AG20443 (cell line): ENCODE data around the gene RAMP3.
"Not testable (repeated sequence)": the region's sequence is repeated elsewhere in the genome, so short reads cannot be mapped to it uniquely, and the experiment has no call there.

Experiments used
- DNase-seq: peaks from one replicate; pipeline ENCODE4 v3.0.0; 2012; ENCODE audit warnings: low spot score, mixed read lengths

The RAMP3 gene

DNA sequence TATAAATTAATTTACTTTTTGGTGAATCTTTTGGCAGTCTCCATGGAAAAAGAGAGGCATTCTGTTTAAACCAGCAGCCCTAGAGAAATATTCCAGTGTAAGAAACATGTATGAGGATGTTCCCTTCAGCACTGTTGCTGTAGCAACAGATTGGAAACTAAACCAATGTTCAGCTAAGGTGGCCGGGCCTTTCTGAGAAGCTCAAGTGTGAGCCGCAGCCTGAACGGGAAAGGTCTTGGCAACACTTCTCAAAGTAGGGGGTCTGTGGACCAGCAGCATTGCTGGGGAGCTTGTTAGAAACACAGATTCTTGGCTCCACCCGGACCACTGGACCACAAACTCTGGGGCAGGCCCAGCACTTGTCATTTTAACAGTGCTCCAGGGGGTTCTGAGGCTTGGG is 36.2 kb downstream of the RAMP3 start:
- no peak for DNase-seq

DNA sequence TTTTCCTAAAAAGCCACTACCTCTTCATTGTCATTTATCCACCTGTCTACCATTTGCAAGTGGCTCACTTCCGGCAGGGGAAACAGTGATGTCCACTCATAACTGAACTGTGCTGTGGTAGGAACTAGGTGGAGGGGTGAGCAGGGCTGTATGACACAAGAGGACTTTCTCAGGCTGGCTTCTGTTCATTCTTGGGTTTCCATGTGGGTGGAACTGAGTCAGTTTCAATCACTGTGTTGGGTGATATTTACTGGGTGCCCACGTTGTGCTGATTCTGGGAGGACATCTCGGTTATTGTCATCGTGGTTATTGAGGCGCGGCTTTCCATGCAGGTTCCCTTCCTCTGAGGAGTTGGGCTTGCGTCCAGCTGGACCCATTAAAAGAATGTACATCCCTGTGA is 38.8 kb downstream of the RAMP3 start:
- DNase-seq, result no peak

DNA sequence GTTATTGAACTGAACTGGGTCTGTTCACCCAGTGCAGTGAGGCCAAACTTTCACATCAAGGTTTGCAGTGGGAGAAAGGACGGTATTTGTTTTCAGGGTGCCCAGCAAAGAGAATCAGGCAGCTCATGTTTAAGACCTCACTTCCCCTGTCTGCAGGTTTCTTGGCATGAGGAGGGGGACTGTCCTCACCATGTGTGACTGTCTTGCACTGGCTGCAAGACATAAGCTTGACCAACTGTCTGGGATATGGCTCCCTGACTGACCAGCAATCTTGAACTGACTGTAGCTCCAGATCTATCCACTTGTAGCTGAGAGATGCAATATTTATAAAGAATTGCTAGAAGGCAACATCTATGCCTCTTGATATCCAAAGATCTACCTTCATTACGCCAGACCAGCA is 39.9 kb downstream of the RAMP3 start:
- no peak for DNase-seq

DNA sequence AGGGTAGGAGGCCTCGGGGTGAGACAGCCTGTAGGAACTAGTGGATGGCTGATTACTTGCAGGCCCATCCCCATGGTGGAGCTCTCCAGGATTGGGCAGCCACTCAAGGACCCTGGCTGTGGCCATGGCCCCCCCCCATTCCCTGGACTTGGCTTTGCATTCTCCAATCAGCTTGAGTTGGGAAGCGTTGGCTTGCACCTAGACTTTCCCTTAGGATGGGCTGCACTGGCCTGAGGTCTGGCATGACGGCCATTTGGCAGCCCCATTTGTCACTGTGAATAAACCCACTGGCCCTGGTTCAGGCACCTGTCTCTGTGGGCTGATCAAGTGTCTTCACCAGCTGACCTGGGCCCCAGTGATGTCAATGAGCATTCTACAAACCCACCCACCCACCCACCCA is 41.4 kb downstream of the RAMP3 start:
- DNase-seq, result no peak

DNA sequence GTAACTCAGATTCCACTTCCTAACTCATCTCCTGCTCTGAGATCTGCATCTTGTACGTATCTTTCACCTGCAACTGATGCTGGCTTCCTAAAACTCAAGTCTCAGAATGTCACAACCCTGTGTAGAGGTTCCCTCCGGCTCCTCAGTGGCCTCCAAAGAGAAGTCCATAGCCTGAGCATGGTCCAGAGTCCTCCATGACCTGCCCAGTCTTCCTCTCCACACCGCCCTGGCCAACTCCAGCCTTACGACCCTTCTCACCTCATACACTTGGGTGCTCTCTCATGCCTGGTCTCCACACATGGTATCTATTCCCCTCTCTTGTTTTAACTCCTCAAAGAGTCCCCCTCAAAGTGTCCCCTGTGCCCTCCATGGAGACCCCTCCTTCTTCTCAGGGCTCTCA is 41.9 kb downstream of the RAMP3 start:
- DNase-seq, result no peak

DNA sequence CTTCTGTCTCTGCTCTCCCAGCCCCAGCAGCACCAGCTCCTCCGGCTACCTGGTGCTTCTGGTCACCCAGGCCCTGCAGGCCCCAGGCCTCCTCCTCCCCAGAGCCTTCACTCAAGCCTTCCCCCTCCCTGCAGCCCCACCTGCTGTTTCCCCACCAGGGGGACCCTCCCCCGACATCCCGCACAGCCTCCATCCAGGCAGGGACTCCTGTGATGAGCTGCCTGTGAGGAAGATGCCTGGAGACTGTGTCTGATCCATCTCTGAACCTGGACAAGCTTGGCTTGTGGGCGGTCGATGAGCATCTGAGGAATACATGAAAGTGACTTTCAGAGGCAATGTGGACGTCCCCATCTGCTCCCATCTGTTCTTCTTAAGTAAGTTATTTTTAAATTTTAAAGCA is 45.0 kb downstream of the RAMP3 start:
- no peak for DNase-seq

DNA sequence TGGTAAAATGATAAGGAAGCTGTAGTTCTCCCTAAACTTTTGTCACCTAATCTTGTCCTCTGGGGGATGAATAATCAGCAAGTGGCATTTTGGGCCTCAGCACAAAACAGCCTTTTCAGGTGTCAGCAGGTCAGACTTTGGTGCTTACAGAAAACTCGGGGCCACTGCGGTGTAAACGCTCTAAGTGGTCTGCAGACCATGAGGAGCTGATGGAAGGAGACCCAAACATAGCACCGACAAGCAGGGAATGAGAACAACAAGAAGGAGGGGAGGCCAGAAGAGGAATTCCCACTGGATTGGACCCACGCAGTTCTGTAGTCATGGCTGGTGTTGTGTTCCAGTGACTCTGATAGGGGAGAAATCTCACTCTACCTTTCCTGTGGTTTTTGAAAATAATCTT is 45.4 kb downstream of the RAMP3 start:
- no peak for DNase-seq

DNA sequence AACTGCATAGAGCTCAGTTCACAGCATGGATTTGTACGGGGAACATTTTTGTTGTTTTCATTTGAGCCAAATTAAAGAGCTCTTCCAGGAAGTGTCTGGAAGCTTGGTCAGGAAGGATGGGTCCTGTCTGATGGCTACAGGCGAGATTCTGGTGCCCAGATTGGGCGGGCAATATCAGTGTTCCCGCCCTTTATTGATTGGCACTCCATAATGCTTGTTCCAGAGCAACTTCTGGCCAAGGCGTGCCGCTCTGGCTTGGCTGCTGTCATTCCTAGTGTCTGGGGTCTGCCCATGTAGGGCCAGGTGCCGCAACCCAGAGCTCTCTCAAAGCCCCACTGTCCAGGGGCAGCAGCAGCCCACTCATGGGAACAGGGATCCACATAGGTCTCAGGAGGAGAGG is 45.9 kb downstream of the RAMP3 start:
- no peak for DNase-seq

DNA sequence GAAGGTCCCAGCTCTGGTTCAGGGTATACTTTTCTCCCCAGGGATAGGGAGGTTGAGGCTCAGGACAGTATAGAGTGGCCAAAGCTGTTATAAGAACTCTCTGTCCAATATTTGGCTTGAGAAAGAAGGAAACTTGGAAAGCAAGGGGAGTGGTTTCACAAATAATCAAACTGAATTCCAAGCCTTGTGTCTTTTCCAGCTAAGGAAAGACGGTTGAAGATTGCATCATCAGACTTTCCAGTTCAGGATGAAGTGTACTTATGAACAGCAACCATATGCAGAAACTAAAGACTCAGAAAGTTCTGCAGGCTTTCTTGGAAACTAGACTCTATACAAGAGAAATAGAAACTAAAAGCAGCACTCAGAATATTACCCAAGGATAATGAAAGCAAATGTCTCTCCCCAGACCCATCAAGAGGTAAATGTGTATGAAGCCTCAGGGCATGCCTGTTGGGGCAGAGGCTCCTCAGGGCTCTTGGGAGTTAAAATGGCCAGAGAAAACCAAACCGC is 46.4 kb downstream of the RAMP3 start:
- DNase-seq, result peak; percentile 60

DNA sequence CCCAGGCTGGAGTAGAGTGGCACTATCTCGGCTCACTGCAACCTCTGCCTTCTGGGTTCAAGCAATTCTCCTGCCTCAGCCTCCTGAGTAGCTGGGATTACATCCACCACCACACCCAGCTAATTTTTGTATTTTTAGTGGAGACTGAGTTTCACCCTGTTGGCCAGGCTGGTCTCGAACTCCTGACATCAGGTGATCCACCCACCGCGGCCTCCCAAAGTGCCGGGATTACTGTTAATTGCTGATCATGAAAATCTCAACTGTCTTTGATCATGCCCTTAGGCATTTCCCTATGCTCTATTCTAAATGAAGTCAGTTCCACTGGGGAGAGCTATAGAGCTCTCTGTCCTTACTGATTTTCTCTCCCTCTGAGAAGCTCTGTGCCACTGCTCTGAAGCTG is 48.7 kb downstream of the RAMP3 start:
- not testable (repeated sequence) for DNase-seq

DNA sequence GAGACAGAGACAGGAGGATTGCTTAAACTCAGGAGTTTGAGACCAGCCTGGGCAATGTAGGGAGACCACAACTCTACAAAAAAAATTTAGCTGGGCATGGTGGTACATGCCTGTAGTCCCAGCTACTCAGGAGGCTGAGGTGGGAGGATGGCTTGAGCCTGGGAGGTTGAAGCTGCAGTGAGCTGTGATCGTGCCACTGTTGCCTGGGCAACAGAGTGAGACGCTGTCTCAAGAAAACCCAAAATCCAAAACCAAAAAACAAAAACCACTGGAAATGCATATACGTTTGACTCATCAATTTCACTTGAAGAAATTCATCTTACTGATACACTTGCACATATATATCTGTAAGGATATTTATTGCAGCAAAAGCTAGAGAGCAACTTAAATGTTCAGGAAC is 52.3 kb downstream of the RAMP3 start:
- DNase-seq, result not testable (repeated sequence)

DNA sequence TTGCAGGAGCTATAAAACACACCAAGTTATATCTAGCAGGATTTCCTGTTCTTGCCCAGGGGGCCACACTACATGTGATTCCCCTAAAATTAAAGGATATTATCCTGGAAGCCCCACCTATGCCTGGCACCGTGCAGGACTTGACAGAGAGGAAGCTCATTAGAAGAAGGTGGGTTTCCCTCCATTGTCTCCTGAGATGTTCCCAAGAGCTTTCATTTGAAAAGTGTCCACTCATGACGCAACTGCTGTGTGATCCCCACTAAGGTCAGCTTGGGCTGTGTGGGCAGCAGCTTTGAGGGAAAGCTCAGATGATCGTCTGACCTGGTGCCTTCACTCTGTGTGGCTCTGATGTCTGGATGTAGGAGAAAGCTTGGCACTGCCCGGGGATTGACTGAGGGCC is 53.5 kb downstream of the RAMP3 start:
- no peak for DNase-seq

DNA sequence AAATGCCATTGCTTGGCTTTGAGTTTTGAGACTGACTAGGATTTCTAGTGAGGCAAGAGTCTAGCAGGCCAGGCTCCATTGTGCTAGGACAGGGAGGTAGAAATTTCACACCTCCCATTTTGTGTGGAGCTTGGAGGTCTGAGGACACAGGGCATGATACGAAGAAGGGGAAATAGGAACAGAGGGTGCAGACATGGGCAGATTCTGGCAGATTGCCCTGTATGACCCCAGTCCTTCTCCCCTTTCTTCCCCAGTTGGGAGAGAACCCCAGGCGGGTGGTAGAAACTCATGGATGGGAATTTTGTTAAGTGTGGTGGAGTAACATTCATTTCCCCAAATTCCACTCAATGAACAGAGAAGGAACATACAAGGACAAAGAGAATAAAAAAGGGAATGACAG is 54.4 kb downstream of the RAMP3 start:
- no peak for DNase-seq

DNA sequence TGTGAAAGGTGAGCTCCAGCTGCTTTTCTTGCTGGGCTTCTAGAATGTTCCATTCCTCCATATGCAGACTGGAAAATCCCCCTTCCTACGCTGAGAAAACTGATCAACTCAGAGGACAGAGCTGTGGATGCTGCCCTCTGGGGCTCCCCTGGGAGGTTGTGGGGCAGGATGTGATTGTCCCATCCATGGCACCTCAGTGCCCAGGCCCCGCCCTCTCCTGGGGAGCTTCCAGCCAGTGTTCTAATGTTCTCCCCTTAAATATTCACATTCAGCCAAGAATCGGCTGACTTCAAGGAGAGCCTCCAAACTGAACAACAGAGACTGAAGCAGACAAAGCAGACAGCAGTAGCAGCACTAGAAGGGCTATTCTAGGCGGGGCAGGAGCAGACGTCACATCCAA is 55.0 kb downstream of the RAMP3 start:
- no peak for DNase-seq

DNA sequence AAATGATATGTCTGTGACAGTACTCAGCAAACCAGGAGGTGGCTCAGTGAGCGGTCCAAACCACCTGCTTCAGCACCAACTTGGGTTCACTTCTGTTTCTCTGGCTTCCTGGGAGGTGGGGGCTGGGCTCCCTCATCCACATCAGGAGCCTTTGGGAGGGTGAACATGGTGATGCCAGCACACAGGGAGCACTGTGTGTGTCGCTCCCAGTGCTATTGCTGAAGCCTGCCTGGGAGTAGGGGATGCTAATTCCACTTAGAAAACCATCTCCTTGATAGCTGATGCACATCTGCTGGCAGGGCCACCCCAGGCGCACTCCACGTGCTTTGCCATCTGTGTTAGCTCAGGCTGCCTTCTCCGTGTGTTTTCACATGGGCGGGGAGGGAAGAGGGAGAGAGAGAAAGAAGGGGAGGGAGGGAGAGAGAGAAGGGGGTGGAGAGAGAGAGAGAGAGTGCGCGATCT is 58.0 kb downstream of the RAMP3 start:
- no peak for DNase-seq

DNA sequence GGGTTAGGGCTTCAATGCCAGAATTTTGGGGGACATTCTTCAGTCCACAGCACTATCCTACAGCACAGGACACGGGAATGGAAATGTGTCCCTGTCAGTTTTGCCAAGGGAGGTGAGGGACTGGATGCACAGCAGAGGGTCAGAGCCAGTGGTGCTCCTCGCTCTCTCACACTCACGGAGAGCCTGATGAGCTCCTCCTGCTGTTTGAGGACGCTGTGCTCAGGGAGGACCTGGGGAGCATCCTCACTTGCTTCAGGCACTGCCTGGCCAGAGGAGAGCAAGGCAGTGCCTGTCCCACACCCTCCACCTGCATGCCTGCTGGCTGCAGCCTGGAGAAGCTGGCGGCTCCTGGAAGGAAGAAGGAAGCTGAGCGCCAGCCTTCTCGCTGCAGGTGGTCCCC is 58.6 kb downstream of the RAMP3 start:
- DNase-seq, result no peak

DNA sequence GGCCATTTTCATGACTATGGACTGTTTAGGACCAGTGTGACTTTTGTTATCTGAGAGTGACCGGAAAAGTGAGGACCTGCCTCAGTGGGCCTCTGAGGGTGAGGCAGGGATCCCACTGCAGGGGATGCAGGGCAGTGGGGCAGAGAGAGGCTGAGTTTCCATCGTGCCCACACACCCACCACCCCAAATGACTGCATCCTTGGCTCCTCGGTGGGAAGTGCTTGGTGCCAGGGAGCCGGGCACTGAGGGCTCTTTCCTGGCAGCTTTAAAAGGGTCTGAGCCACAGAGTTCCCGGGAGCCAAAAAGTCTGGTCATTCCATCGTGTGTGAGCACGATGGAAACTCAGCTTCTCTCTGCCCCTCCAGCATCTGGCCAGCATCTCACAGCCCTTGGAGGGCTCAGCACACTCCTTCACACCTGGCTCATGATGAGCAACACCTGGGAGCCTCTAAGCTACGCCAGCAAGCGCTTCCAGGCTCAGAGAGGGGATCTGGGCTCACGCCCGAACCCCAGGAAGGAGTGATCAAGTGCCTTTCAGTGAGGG is 59.1 kb downstream of the RAMP3 start:
- DNase-seq, result no peak

DNA sequence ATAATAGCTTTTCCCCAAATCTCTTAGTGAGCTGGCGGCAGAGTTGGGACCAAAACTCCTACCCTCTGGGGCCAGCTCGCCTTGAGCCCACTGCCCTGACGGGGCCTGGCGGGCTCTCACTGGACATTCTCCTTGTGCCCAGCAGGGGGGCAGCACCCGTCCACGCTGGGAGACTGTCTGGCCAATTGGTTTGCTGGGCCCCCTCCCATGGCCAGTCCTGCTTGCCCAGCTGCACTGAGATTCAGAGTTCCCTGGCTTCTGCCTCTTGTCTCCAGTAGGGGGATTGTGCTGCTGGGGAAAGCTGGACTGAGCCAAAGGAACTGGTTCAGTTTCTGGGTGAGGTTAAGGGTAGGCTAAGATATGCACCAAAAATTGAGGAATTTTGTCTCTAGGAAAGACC is 59.8 kb downstream of the RAMP3 start:
- DNase-seq, result no peak

DNA sequence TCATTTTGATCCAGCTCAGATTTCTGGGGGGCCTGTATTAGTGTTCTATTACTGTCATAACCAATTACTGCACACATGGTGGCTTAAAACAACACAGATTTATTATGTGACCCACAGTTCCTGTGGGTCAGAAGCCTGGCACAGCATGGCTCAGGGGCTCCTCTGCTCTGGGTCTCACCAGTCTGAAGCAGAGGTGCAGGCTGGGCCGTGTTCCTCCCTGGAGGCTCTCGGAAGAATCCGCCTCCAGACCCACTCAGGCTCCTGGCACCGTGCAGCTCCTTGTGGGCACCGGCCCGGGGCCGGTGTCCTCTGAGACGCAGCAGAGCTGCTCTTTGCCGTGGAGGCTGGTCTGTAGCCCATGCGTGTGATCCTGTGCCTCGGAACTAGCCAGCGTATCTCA is 61.5 kb downstream of the RAMP3 start:
- no peak for DNase-seq

DNA sequence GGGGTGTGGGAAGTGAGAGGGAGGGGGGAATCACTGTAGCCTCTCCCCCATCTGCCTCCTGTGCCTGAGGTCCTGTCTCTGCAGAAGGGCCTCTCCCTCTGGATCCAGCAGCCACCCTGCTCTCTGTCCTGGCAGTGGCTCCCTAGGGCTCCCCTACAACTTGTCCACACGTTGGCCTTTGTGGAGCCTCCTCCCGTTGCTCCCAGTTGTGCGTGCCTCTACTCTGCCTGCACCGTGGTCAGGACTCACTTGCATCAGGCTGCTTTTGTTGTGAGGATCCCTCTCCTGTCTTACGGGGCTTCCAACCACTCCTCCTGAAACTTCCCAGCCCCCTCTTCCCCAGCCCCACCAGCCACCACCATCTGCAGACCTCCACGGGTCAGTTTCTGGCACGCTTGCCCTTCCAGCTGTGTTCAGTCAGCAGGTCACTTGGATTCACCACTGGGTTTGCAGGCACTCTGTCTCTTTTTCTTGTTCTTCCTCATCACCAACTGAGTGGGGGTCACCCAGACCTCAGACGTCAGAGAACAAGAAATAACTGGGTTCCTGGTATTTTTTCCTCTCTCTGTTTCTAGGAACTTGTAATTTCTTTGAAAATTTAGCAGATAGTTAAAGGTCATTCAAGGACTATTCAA is 62.3 kb downstream of the RAMP3 start:
- DNase-seq, result no peak

DNA sequence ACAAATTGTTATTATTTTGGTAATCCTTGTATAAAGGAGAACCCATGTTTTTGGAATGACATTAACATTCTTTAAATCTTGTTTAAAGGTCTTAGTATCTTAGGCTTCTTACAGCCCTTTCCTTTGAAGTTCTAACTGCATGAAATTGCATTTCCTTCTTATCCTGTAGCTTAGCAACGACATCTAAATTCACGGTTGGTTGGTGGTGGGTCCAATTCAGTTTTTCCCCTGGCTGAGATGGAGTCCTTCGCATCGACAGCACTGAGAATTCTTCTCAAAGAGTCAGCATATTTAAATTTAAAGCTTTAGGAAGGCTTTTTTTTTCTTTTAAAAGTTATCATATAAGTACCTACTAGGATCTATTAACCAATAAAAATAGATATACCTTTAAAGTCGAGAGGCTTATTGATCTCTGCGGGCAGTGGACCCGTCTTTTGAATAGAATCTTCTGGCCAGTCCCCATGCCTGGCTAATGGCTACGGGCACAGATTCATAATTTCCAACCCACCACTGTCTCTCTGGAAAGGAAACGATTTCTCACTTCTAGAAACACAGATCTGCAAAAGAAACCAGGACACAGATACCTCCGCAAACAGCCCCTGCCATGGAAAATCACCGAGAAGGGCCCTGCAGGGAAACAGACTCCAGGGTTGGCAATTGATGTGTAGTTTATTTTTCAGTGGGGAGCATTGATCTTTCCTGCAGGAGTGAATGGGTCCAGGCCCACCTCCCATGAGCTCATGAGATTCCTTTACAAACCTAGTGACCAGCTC is 63.4 kb downstream of the RAMP3 start:
- no peak for DNase-seq

DNA sequence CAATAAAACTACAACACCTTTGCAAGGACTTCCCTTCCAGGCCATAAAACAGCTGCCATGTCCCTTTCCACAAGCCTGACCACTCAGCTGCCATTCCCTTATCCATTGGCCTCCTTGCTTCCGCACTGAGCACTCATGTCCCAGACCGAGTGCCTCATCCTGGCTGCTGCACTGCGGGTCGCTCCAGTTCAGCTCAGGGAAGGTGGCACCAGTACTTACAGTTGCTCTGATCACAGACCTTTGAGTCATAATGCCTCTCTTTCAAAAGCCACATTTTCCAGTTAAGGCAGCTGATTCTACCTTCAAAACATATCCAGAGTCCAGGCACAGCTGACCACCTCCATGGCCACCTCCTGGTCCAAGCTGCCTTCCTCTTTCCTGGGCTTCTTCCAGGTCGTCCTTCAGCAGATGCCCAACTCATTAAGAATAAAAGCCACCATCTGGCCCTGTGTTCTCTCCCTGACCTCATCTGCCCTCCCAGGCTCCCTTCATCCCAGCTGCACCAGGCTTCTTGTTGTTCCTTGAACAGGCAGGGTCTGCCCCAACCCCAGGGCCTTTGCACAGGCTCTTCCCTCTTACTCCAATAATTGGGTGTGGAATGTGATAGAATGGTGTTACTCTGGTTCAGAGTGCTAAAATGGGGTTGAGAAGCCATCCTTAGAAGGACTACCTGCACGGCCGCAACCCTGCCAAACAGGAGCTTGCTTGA is 64.5 kb downstream of the RAMP3 start:
- DNase-seq, result no peak

DNA sequence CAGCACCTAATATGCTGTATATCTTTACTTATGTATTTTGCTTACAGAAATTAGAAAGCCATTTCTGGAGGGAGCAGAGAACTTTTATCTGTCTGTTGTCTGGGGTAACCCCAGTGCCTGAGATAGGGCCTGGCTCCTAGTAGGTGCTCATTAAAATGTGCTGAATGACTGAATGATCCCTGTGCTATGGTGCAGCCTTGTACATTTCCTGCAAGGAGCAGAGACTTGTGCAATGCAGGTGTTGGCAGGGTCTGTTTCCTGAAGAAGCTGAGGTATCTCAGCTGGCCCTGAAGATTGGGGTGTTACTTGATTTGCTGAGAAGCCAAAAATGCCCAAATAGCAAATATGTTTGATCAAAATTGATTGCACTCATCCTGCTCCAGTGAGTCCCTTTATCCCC is 65.5 kb downstream of the RAMP3 start:
- DNase-seq, result no peak
